OCI-LY1 (cell line): ENCODE measurements around the gene GATA3.

Experiments used
- CTCF ChIP-seq: fragments of 200-600 bp; sonication (generic), shearing (Covaris generic); IDR thresholded peaks from 2 replicates; pipeline ENCODE4 v1.5.1; 2017; ENCODE audit warnings: mild to moderate bottlenecking, antibody characterized with exemption, low read length, moderate library complexity, mixed read lengths
- EZH2 ChIP-seq: fragments of 200-600 bp; sonication (generic), shearing (Covaris generic); IDR thresholded peaks from 2 replicates; pipeline ENCODE4 v1.8.0; 2017; ENCODE audit warnings: borderline replicate concordance, mixed run types, mild to moderate bottlenecking, antibody characterized with exemption, low read length, moderate library complexity, mixed read lengths

GRCh38 chr10:8014649-8015048, 39.8 kb upstream of the GATA3 start:
- no peak for TF ChIP-seq CTCF
- TF ChIP-seq EZH2, result no peak
